Activated CD4-positive, alpha-beta T cell treated with anti-CD3 and anti-CD28 coated beads for 4 hours (primary cell): Measurements from ENCODE around the gene WDR88.
"Not testable (repeated sequence)": the region's sequence is repeated elsewhere in the genome, so short reads cannot be mapped to it uniquely, and the experiment has no call there.

ENCODE experiments used
- DNase-seq, 2 donors: peaks; one replicate each; pipeline ENCODE4 v3.0.0-alpha.2; 2020

The WDR88 gene

DNA sequence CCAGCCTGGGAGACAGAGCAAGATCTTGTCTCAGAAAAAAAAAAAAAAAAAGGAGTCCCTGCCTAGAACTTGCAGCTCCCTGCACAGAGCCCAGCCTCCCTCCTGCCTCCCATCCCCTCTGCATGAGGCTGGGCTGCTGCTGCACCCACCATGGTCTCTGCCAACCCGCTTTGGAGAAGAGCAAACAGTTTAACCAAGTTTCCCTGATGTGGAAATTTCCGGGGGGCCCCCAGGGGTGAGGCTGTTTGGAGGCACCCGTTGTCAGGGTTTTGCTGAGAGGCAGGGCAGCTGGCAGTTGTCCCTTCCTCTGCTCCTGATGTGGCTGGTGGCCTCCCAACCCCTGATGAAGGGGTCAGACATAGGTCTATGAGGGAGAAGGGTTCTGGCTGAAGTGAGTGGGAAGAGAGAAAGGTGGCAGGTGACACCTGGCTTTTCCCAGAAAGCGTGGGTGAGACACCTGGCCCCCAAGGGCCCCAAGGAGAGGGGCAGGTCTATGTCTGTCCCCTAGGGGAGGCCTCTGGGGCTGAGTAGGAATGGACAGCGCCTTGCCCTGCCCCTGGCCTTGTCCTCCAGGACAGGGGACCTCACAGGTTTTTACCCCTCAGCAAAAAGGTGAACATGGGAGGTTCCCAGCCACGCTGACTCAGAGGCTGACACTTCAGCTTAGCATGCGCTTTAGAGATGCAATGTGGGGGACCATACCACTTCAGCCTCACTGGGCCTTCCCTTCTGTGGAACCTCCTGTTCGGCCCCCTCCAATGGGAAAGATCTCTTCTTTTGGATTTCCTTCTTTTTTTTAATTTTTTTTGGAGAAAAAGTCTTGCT lies 67.7 kb downstream of the WDR88 start:
- no peak for DNase-seq

DNA sequence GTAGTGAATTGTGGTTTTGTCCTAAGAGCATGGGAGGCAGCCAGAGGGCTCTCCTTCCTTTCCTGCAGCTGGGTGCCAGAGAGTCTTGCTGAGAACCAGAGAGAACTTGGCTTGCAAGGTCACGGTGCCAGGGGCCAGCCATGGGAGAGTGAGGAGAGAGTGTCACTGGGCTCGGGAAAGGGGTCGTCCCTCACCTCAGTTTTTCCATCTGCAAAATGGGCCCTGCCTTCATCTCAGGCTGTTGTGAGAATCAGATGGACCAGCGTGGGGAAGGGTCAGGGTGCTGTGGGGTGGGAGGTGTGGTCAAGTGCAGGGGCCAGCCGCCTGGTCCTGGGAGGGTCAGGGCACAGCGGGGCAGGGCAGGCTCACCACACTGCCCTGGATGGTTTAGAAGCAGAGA lies 69.6 kb downstream of the WDR88 start:
- no peak for DNase-seq

DNA sequence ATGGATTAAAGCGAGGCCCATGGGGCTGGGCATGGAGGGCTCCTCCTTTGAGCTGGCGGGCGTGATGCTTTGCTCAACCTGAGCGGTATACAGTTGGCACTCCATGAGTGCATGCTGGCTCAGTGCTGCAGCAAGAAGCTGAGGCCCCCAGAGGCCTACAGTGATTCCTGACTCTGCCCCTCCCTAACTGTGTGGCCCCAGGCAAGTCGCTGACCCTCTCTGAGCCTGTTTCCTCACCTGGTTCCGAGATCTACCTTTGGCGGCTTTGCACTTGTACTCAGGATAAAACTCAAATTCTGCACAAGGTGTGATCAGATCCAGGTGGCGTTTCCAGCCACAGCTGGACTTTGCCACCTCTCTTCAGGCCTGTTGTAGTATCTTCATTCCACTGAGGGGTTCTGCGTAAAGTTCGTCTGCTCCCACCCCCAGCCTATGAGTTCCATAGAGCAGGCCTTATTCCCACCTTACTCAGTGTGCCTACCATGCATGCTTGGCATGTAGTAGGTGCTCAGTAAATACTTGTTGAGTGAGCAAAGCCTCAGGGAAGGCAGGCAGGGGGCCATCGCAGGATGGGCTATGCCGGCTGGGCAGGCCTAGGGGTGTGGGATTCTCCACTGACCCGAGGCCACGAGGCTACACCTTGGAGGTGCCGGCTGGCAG lies 70.1 kb downstream of the WDR88 start:
- no peak for DNase-seq

DNA sequence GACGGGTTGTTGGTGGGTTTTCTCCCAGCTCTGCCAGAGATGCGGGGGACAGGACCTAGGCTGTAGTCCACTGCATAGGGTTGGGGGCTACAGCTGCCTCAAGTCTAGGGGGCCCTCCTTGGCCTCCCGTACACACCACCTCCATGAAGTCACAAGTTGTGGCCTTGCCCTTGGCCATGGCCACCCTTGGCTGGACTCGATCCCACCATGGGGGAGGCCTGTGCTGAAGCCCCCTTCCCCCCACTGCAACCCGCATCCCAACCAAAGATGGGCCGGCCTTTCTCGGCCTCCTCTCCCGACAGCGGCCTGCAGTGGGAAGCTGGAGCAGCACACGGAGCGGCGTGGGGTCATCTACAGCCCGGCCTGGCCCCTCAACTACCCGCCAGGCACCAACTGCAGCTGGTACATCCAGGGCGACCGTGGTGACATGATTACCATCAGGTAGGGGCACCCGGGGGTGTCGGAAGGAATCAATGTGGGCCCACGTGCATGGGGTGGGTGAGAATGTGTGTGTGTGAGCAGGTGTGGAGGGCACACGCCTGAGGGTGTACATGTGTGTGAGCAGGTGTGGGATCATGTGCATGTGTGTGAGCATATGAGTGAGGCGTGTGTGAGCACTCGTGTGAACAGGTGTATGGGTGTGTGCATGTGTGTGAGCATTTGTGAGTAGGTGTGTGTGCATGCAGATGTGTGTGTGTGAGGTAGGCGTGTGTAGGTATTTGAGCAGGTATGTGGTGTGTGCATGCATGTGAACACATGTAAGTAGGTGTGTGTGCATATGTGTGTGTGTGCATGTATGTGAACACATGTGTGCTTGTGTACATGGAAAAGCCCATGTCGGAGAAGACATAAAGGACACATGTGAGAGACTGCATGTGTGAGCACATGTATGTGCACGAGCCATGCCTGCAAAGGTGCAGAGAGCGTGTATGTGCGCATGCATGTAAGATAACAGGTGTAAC lies 70.9 kb downstream of the WDR88 start:
- no peak for DNase-seq

DNA sequence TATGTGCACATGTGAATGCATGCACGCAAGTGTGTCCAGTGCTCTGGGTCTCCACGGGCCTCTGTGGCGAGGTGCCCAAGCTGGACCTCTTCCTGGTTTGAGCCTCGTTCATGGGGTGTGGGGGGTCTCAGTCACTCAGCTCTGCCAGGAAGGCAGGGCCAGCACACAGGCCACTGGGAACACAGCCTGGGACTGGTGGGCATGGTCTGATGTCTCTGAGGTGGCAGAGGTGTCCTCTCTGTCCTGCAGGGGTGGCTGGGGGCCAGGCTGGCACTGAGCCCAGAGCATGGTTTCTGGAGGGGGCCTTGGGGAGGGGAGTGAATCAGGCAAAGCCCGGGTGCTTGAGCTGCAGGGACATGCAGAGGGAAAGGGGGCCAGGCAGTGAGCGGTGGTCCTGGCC lies 71.6 kb downstream of the WDR88 start:
- DNase-seq, result no peak

DNA sequence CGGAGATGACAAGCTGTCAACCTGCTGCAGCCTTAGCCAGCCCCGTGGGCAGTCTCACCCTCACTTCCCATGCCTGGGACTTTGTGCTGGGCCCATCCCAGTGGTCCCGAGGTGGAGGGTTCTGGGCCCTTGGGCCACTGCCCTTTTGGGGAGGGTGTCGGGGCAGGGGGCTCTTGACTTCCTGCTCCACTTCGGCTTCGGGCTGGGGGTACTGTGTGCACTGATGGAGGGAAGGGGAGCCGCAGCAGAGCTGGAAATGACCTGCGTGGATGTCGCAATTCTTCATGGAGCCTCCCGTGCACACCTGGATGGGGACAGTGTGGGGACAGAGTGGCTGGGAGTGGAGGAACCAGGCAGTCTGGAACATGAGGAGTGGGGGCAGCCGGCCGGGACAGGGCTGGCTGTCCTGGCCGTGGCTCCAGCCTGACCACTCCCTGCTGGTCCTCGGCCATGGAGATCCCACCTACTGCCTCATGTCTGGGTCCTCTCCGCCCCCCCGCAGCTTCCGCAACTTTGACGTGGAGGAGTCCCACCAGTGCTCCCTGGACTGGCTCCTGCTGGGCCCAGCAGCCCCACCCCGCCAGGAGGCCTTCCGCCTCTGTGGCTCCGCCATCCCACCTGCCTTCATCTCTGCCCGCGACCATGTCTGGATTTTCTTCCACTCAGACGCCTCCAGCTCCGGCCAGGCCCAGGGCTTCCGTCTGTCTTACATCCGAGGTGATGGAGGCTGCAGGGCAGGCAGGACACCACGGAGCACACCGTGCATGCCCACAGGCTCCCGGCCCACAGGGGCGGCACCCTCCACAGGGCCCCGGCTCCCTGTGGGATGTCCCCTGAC lies 72.4 kb downstream of the WDR88 start:
- no peak for DNase-seq

DNA sequence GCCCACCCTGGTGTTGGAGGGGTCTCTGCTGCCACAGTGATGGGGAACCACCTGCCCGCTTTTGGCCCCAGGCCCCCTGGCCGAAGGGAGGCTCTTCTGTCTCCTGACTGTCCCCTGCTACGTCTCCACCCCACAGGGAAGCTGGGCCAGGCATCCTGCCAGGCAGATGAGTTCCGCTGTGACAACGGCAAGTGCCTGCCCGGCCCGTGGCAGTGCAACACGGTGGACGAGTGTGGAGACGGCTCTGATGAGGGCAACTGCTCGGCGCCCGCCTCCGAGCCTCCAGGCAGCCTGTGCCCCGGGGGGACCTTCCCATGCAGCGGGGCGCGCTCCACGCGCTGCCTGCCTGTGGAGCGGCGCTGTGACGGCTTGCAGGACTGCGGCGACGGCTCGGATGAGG lies 73.2 kb downstream of the WDR88 start:
- DNase-seq, result no peak

DNA sequence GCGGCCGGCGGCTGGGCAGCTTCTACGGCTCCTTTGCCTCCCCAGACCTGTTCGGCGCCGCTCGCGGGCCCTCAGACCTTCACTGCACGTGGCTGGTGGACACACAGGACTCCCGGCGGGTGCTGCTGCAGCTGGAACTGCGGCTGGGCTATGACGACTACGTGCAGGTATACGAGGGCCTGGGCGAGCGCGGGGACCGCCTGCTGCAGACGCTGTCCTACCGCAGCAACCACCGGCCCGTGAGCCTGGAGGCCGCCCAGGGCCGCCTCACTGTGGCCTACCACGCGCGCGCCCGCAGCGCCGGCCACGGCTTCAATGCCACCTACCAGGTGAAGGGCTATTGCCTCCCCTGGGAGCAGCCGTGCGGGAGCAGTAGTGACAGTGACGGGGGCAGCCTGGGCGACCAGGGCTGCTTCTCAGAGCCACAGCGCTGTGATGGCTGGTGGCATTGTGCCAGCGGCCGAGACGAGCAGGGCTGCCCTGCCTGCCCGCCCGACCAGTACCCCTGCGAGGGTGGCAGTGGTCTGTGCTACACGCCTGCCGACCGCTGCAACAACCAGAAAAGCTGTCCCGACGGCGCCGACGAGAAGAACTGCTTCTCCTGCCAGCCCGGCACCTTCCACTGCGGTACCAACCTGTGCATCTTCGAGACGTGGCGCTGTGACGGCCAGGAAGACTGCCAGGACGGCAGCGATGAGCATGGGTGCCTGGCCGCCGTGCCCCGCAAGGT lies 73.8 kb downstream of the WDR88 start:
- DNase-seq, result no peak

DNA sequence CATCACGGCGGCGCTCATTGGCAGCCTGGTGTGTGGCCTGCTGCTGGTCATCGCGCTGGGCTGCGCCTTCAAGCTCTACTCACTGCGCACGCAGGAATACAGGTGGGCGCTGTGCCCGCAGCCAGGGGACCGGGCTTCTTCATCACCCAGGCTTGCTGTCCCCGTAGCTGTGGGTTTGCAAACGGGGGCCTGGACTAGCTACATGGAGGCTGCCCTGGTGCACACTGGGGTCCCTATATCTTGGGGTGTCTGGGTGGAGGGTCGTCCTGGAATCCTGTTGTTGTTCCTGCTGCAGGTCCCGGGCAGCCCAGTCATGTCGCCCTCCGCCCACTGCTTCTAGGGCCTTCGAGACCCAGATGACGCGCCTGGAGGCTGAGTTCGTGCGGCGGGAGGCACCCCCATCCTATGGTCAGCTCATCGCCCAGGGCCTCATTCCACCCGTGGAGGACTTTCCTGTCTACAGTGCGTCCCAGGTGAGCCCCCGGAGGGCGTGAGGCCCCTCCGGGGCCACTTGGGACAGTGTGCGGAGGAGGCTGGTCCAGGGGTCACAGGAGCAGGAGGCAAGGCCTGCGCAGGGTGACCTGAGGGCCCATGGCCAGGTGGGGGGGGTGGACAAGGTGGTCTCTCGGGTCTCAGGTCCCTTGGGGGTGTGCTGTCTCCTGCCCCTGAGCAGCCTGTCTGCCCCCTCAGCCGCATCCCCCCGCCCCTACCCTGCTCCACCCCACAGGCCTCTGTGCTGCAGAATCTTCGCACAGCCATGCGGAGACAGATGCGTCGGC lies 74.5 kb downstream of the WDR88 start:
- no peak for DNase-seq

DNA sequence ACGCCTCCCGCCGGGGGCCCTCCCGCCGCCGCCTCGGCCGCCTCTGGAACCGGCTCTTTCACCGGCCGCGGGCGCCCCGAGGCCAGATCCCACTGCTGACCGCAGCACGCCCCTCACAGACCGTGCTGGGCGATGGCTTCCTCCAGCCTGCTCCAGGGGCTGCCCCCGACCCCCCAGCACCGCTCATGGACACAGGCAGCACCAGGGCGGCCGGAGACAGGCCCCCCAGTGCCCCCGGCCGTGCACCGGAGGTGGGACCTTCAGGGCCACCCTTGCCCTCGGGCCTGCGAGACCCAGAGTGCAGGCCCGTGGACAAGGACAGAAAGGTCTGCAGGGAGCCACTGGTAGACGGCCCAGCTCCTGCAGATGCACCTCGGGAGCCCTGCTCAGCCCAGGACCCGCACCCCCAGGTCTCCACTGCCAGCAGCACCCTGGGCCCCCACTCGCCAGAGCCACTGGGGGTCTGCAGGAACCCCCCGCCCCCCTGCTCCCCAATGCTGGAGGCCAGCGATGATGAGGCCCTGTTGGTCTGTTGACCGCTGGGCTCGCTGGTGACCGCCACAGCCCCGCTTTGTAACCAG lies 75.2 kb downstream of the WDR88 start:
- no peak for DNase-seq

DNA sequence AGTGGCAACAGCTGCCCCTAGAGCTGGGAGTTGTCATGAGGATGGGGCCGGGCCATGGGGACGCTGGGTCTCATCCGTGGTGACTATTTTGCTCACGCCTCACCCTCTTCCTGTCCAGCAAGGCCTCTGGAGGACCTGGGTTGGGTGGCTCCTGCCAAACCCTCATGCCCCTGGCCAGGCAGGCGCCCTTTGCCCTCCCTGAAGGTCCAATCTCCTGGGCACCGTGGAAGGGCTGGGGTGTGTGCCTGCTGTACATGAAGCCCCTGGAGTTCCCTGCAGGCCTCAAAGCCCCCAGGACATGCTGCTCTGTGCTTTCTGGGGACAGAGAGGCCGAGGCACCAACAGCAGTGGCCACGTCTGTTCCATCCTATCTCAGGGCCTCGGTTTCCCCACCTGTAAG lies 76.0 kb downstream of the WDR88 start:
- DNase-seq, result no peak

DNA sequence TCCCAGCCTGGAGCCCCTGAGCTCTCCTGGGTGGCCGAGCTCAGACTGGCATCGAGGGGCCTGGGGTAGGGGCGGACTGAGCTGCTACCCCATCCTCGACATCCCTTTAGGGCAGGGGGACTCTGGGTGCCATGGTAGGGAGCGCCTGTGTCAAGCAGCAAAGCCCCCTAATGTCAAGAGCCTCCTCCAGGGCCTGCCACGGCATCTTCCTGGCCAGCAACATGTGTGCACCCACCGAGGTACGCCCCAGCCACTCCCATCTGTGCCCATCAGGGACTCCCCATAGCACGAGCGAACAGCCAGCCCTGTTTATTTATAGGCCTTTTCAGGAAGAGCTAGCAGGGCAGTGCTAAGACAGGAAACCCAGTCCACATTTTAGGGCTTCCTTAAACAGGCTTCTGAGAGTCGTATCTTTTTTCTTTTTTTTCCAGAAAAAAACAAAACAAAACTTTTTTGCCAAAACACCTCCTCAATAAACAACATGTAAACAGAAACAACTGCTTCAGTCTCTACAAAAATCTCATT lies 76.5 kb downstream of the WDR88 start:
- DNase-seq, result no peak

DNA sequence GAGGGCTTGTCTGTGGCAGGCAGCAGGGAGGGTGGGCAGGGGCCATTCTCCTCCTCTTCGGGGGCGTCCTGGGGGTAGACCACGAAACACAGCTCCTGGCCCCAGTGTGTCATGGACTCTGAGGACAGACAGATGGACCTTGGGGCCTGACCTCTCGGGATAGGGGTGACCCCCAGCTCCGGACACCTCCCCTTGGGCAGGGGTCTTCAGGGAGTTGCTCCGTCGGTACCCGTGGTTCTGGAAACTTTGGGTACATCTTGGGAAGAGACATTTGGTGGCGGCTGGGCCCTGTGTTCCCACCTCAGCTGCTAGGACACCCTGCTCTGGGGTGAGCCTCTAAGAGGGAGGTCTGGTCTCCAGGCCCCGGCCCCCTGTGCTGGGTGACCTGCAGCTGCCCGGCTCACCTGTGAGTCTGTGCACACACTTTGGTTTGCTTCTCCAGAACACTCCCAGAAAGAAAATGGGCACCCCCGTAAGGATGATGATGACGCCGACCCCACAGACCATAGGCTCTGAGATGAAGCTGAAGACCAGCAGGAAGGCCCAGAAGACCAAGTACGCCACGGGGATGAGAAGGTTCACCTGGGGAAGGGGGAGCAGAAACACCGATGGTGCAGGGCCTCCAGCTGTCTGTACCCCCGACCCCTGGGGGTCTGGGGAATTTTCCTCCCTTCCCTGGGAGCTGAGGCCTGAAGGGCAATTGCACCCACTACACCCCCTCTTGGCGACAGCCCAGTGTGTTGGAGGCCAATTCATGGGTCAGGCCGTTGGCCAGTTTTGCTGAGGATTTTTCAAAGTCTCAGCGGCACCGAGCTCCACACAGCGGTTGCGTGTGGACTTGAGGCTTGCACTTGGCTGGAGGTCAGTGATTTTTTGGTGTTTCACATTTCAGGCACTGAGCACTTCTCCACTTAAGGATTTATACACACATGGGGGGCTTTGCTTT lies 77.3 kb downstream of the WDR88 start:
- no peak for DNase-seq

DNA sequence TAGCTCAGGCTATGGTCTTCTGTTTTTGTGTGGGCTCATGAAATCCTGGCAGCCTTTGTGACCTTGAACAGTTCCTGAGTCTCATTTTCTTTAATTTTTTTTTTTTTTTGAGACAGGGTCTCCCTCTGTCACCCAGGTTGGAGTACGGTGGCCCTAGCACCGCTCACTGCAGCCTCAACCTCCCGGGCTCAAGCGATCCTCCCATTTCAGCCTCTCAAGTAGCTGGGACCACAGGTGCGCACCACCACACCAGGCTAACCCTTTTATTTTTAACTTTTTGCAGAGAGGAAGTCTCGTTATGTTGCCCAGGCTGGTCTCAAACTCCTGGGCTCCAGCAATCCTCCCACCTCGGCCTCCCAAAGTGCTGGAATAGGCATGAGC lies 77.9 kb downstream of the WDR88 start:
- DNase-seq, result not testable (repeated sequence)

DNA sequence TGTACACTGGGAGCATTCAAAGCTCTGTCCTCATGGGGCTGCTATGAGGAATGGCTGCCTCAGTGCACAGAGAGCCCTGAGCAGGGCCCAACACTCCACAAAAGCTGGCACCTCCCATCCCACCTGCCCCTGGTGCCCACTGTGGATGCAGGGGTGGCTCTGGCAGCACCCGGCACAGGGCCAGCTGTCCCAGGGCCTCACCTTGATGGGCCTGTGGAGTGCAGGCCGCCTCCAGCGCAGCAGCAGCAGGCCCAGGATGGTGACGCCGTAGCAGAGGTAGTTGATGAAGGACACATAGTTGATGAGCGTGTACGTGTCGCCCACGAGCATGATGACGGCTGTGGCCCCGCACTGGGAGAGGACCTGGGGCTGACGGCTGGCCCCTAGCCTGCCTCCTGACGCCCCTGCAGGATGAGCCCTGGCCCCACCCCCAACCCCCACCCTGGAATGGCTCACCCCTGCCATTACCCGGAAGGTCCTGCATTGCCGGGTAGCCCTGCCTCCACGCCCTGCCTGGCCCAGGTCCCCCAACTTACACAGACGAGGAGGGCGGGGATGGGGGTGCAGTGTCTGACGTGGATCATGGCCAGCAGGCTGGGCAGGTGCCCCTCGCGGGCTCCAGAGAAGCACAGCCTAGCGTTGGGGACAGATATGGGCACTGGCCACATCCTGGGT lies 78.5 kb downstream of the WDR88 start:
- DNase-seq, result no peak

DNA sequence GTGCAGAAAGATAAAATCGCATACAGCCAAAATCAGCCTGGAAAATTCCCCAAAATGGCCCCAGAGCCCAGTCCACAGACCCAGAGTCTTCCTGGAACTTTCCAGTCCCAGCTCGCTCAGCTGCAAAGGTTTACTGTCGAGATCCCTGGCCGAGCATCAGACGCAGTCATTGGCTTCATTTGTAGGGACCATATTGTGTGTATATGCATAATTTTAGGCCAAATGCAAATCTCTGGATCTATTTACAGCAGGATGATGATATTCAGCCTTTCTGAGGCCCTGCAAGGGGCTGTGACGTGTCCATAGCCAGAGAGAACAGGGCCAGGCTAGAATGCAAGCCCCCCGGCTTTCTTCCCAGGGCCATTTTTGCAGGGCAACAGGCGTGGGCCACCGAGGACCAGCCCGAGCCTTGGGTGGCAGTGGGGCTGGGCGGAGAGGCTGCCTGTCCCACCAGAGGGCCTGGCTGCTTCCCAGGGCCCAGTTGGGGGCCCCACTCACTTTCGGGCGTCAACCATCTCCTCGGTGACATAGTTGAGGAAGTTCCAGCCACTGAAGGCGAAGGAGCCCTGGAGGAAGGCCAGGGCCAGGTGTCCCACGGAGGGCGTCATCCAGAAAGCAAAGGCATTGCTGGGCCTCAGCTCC lies 80.0 kb downstream of the WDR88 start:
- no peak for DNase-seq

DNA sequence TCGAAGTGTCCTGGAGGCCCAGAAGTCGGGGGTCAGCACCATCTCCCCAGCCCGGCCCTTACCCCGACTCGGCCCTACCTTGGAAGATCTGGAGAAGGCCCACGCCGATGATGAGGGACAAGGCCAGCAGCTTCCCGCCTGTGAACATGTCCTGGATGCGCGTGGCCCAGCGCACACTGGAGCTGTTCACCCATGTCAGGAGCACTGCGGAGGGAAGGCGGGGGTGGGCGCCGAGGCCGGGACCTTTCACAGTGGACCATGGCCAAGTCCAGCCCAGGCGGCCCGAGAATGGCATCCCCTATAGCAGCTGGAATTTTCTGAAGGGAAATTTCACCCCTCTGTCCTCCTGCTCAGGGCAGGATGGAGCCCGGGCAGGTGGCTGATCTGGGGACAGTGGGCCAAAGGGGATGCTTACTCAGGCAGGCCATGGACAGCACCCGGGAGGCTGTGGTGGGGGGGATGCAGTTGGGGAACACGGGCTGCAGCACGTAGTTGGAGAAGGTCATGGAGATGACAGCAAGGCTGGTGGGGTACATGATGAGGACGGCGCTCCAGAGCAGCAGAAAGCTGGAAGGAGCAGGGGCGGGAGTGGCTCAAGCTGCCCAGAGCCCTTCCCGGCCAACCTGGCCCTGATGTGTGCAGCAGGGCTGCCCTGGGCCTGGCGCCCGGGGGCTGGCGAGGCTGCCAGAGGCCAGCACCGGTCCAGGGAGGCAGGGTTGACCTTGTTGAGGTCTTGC lies 80.7 kb downstream of the WDR88 start:
- DNase-seq, result no peak
